Immature natural killer cell (primary cell): ENCODE data around the gene PIK3CD. TPM values are rescaled to one million over a fixed set of nuclear protein-coding genes. Genes with fewer than 3 reads are reported as not detected.

Source experiments
- DNase-seq, 3 donors: peaks; one replicate each; pipeline ENCODE4 v3.0.0; 2022; ENCODE audit warnings: mixed read lengths in 1 of 3
- H3K27ac Mint-ChIP-seq, 6 donors: one replicate each; pipeline ENCODE4 v1.8.0; 2020; ENCODE audit warnings: mixed read lengths in 6 of 6, mild to moderate bottlenecking in 5 of 6, inconsistent platforms in 4 of 6, moderate library complexity in 3 of 6
- H3K27me3 Mint-ChIP-seq, 3 donors: one replicate each; pipeline ENCODE4 v1.8.0; 2020 to 2021; ENCODE audit warnings: low read depth in 3 of 3, mild to moderate bottlenecking in 3 of 3, mixed read lengths in 3 of 3, moderate library complexity in 3 of 3, inconsistent platforms in 1 of 3
- H3K36me3 Mint-ChIP-seq, 3 donors: one replicate each; pipeline ENCODE4 v1.8.0; 2020; ENCODE audit warnings: mixed read lengths in 3 of 3, inconsistent platforms in 2 of 3, mild to moderate bottlenecking in 2 of 3
- H3K4me1 Mint-ChIP-seq, 2 donors: one replicate each; pipeline ENCODE4 v1.8.0; 2020; ENCODE audit warnings: inconsistent platforms in 2 of 2, mild to moderate bottlenecking in 2 of 2, mixed read lengths in 2 of 2, moderate library complexity in 1 of 2
- H3K4me3 Mint-ChIP-seq, 5 donors: one replicate each; pipeline ENCODE4 v1.8.0; 2020; ENCODE audit warnings: mild to moderate bottlenecking in 5 of 5, mixed read lengths in 5 of 5, inconsistent platforms in 3 of 5, moderate library complexity in 3 of 5
- H3K9me3 Mint-ChIP-seq, 6 donors: one replicate each; pipeline ENCODE4 v1.8.0; 2020; ENCODE audit warnings: mild to moderate bottlenecking in 6 of 6, mixed read lengths in 6 of 6, inconsistent platforms in 4 of 6, moderate library complexity in 3 of 6
- polyA plus RNA-seq, 3 donors: library from polyadenylated mRNA; unstranded; fragments of 300-500 nt; fragmentation: Illumina TruSeq; gene quantifications; one replicate each; pipeline ENCODE4 v1.2.3, GENCODE V29; 2021

Gene PIK3CD
- polyA plus RNA-seq, 3 donors from 2014 or later, result 43.4 to 133 (median 49.0) TPM

DNA sequence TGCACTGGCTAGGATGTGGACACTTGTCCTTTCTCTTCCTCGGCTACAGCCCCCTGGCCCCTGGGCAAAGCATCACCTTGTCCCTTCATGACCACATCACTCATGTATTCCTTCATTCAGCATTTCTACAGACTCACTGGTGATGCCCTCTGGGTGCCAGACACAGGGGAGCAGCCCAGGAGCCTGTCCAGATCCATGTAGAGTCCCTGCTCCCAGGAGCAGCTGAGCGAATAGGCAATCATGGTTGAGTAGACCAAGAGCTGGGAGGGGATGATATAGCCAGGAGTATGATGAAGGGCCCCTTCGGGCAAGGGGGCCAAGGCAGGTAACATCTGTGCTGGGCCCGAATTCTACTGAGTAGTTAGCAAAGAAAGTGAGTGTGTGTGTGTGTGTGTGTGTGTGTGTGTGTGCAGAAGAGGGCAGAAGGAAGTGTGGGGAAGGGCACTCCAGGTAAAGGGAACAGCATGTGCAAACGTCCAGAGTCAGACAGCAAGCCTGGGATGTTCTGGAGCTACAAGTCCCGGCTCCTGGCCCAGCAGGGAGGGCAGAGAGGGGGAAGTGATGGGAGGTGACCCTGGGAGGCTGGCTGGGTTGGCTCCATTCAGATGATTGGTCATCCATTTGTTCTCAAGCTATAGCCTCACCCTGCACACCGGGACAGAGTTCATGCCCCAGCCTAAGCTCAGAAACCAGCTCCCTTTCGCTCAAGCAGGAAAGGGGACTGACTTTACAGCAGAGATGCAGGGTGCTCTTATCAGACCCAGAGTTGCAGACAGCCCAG is 21.0 kb upstream of the PIK3CD start:
- peak overlapping the region; percentile 90 to 95 (median 92) for H3K27ac Mint-ChIP-seq
- peak in 2 of 3 donors; percentile 20 to 22 for DNase-seq
- peaks cover 70 to 77% of the 10 kb centered on the region in 2 donors for H3K4me1 Mint-ChIP-seq

DNA sequence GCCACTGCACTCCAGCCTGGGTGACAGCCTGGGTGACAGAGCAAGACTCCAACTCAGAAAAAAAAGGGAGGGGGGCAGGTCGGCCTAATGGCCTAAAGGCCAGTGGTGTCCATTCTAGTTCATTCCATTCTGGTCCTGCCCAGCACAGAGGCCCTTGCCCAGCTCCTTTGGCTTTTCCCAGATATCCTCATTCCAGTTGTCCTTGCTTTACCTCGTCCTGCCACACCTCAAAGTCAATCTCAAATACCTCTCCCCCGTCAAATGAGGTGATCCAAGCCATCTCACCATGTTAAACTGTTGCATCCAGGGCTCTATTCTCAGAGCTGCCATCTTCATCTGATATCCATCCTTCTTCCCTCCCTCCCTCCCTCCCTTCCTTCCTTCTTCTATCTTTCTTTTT is 19.9 kb upstream of the PIK3CD start:
- Mint-ChIP-seq H3K4me3 (peak overlapping the region; percentile 85 to 96 (median 89)), H3K27me3 (peaks cover 9 to 21% (median 11%) of the 10 kb centered on the region in 3 donors), H3K27ac (peak overlapping the region; percentile 72 to 95 (median 92)), H3K36me3 (peaks cover 0 to 9% (median 8%) of the 10 kb centered on the region in 3 donors), H3K4me1 (peaks cover 64 to 73% of the 10 kb centered on the region in 2 donors), H3K9me3 (no peaks in the 10 kb centered on the region)
- DNase-seq, result no peak

More for the DNA sequence above, 21.0 kb upstream of the PIK3CD start:
- peaks cover 0 to 8% (median 4%) of the 10 kb centered on the region in 3 donors for H3K36me3 Mint-ChIP-seq
- H3K9me3 Mint-ChIP-seq, result no peaks in the 10 kb centered on the region
- peaks cover 11 to 21% (median 14%) of the 10 kb centered on the region in 3 donors for H3K27me3 Mint-ChIP-seq
- peak overlapping the region; percentile 85 to 96 (median 89) for H3K4me3 Mint-ChIP-seq

DNA sequence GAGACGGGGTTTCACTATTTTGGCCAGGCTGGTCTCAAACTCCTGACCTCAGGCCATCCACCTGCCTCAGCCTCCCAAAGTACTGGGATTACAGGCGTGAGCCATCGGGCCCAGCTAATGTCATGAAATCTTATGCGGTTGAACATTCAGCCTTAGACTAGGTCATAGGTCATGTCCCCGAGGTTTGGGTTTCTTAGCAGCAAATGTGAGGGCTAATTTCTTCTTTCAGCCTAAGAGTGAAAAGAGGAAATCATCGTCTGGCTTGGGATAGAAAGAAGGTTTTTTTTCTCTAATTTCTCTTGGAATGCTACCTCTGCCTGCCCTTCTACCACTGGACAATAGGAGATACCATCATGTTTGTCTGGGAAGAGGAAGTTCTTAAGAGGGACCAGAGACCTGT is 18.0 kb upstream of the PIK3CD start:
- no peaks in the 10 kb centered on the region for H3K9me3 Mint-ChIP-seq
- peaks cover 8 to 13% (median 9%) of the 10 kb centered on the region in 3 donors for H3K27me3 Mint-ChIP-seq
- H3K36me3 Mint-ChIP-seq, result peaks cover 5 to 14% (median 12%) of the 10 kb centered on the region in 3 donors
- peaks cover 52 to 65% of the 10 kb centered on the region in 2 donors for H3K4me1 Mint-ChIP-seq
- H3K4me3 Mint-ChIP-seq, result no peak overlapping the region
- DNase-seq, result no peak
- H3K27ac Mint-ChIP-seq, result peak overlapping the region in 3 of 6 donors; percentile 30 to 45 (median 42)

DNA sequence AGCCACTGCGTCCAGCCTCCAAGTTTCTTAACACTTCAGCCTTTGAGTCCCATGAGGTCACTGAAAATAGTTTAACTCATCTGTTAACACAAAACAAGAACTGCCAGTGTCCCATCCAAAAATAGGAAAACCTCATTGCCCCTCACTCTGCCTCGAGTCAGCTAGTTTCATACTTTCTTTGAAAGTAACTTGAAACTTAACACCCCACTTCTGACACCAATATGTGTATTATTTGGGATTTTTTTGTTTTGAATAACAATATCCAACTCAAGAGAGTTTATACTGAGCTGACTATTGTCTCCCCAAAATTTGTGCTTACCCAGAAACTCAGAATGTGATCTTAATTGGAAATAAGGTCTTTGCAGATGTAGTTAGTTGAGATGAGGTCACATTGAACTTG is 16.9 kb upstream of the PIK3CD start:
- Mint-ChIP-seq H3K9me3 (no peaks in the 10 kb centered on the region), H3K27me3 (peaks cover 2 to 8% (median 3%) of the 10 kb centered on the region in 3 donors), H3K4me1 (peaks cover 51 to 63% of the 10 kb centered on the region in 2 donors), H3K27ac (peak overlapping the region in 2 of 6 donors; percentile 30 to 35), H3K4me3 (no peak overlapping the region), H3K36me3 (peaks cover 5 to 14% (median 12%) of the 10 kb centered on the region in 3 donors)
- DNase-seq, result no peak

DNA sequence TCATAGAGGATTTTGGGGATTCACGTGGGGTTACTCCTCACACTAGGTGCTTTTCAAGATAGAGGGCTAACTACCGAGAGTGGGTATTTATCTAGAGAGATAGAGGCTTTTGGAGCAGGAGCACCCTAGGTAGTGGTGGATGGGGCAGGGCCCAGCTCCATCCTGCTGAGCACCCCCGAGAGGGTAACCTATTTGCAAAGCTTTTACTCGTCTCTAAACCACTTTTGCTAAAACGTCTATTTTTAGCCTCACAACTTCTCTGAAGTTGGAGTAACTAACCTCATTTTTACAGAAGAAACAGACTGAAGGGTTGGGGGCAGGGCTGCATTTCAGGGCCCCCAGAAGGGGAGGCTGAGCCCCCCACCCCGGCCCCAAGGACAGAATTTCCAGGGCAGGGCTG is 12.3 kb upstream of the PIK3CD start:
- Mint-ChIP-seq H3K4me1 (peaks cover 52 to 68% of the 10 kb centered on the region in 2 donors), H3K4me3 (peak overlapping the region in 4 of 5 donors; percentile 11 to 46 (median 24))

DNA sequence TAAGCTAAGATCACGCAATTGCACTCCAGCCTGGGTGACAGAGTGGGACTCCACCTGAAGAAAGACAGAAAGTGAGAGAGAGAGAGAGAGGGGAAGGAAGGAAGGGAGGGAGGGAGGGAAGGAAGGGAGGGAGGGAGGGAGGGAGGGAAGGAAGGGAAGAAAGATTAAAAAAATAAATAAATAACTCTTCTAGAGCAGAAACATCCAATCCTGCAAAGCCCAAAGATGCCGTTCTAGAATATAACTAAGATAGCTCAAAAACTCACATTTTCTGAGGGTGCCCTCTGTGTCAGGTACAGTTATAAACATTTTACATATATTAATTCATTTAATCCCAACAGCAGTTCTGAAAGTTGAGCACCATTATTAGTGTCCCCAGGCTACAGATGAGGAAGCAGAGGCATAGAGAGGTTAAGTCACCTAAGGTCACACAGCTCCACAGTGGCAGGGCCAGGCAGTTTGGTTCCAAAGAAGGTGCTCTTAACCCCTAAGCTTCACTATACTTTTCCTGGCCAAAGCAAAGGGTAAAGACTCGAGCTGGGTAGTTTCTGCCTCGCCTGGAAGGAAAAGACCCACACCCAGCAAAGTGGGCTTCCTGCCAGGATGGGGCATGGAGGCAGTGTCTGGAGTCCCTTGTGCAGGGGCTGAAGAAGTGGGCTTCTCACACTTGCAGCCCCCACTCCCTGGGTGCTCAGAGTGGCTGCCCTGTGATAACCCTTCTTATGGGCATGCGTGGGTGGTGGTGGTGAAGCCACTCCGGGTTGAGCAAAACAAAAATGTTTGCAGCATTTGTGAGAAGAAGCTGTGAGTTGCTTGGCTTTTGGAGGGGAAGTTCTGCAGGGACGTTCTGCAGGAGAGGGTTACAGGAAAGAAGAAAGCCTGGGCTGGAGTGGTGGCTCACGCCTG is 7.9 kb upstream of the PIK3CD start:
- Mint-ChIP-seq H3K27ac (peak overlapping the region; percentile 65 to 89 (median 82)), H3K4me1 (peaks cover 53 to 58% of the 10 kb centered on the region in 2 donors), H3K9me3 (no peaks in the 10 kb centered on the region), H3K4me3 (peak overlapping the region; percentile 36 to 71 (median 58)), H3K27me3 (peaks cover 0 to 3% (median 2%) of the 10 kb centered on the region in 3 donors), H3K36me3 (peaks cover 3 to 11% (median 4%) of the 10 kb centered on the region in 3 donors)
- DNase-seq, result no peak

More for the DNA sequence above, 12.3 kb upstream of the PIK3CD start:
- peaks cover 8 to 25% (median 13%) of the 10 kb centered on the region in 3 donors for H3K36me3 Mint-ChIP-seq
- no peaks in the 10 kb centered on the region for H3K9me3 Mint-ChIP-seq
- H3K27me3 Mint-ChIP-seq, result peaks cover 0 to 3% (median 2%) of the 10 kb centered on the region in 3 donors
- H3K27ac Mint-ChIP-seq, result peak overlapping the region in 5 of 6 donors; percentile 21 to 73 (median 48)
- DNase-seq, result no peak

DNA sequence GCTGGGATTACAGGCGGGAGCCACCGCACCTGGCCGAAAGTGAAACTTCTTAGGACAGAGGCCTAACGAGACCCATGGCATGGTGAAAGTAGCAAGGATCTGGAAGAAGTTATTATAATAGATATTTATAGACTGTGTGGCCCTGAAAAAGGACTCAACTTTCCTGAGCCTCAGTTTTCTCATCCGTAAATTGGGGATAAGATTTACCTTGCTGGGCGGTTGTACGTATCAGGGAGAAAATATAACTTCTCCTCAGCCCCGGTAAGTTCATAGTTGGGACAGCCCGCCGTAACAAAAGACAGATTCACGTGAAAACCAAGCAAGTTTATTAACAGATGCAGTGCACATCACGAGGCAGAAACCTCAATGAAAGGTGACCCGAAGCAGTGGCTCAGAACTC is 5.5 kb upstream of the PIK3CD start:
- H3K4me3 Mint-ChIP-seq, result no peak overlapping the region
- peaks cover 0 to 5% (median under 1%) of the 10 kb centered on the region in 3 donors for H3K36me3 Mint-ChIP-seq
- H3K9me3 Mint-ChIP-seq, result no peaks in the 10 kb centered on the region
- peak overlapping the region in 1 of 6 donors; percentile 51 for H3K27ac Mint-ChIP-seq
- H3K4me1 Mint-ChIP-seq, result peaks cover 42 to 43% of the 10 kb centered on the region in 2 donors
- no peak for DNase-seq
- H3K27me3 Mint-ChIP-seq, result peaks cover 3 to 8% (median 5%) of the 10 kb centered on the region in 3 donors

DNA sequence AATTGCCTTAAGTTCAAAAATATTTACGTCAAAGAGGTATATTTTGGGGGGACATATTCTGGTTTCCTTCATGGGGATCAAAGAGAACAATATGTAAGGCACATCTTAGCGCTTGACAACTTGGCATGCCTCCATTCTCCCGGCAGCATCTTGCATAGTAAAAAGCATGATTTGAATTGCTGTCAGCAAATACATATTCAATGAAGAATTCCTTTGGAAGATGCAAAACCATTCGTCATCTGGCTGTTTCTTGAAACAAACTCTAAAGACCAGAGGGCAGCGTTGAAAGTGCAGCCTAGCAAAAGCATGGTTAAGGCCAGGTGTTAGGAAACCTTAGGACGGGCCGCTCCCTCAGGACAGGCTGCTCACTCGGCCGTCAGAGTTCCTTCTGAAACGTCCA is 3.4 kb upstream of the PIK3CD start:
- Mint-ChIP-seq H3K4me3 (no peak overlapping the region), H3K27me3 (peaks cover 11 to 24% (median 11%) of the 10 kb centered on the region in 3 donors), H3K36me3 (peaks cover 0 to 6% (median 0%) of the 10 kb centered on the region in 3 donors), H3K9me3 (no peaks in the 10 kb centered on the region), H3K27ac (no peak overlapping the region), H3K4me1 (peaks cover 37 to 38% of the 10 kb centered on the region in 2 donors)
- DNase-seq, result no peak

DNA sequence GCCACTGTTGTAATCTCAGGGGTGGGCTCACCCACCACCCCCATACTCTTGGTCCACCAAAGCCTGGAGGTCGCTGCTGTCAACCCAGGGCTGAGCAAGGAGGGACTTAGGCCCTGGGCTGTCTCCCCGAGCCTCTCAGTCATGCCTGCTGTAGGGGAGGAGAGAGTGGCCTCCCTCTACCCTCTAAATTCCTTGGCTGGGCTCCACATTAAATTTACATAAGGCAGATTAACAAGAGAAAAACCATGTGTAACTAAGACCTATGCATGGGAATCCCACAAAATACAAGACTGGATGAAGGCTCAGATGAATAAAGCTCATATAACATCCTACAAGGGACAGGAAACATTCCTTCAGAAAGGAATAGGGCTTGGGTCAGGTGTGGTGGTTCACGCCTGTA is 1.8 kb upstream of the PIK3CD start:
- DNase-seq, result no peak
- Mint-ChIP-seq H3K27ac (peak overlapping the region in 4 of 6 donors; percentile 15 to 75 (median 28)), H3K4me1 (peaks cover 37 to 42% of the 10 kb centered on the region in 2 donors), H3K36me3 (peaks cover 0 to 6% (median 0%) of the 10 kb centered on the region in 3 donors), H3K9me3 (no peaks in the 10 kb centered on the region), H3K27me3 (peaks cover 15 to 26% (median 21%) of the 10 kb centered on the region in 3 donors), H3K4me3 (peak overlapping the region; percentile 7 to 100 (median 63))

DNA sequence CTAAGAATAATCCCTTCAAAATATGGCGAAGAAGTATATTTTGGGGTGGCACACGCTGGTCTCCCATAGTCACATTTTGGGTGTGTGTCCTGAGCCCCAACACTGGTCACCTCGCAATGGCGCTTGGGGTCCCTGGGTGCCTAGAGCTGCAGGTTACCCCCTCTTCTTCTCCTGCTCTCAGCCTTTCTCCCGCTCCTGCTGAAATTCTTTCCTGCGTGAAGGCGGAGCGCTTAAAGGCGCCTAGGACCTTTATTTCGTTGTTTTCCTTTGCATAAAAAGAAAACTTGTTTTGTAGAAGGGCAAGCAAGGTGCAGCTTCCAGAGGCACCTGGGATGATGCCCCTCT is 339 bp upstream of the PIK3CD start:
- Mint-ChIP-seq H3K36me3 (peaks cover 0 to 6% (median 0%) of the 10 kb centered on the region in 3 donors), H3K4me3 (peak overlapping the region; percentile 97 to 100 (median 99)), H3K27ac (peak overlapping the region; percentile 87 to 99 (median 96)), H3K4me1 (peaks cover 47 to 50% of the 10 kb centered on the region in 2 donors), H3K9me3 (no peaks in the 10 kb centered on the region), H3K27me3 (peaks cover 15 to 29% (median 26%) of the 10 kb centered on the region in 3 donors)
- no peak for DNase-seq

DNA sequence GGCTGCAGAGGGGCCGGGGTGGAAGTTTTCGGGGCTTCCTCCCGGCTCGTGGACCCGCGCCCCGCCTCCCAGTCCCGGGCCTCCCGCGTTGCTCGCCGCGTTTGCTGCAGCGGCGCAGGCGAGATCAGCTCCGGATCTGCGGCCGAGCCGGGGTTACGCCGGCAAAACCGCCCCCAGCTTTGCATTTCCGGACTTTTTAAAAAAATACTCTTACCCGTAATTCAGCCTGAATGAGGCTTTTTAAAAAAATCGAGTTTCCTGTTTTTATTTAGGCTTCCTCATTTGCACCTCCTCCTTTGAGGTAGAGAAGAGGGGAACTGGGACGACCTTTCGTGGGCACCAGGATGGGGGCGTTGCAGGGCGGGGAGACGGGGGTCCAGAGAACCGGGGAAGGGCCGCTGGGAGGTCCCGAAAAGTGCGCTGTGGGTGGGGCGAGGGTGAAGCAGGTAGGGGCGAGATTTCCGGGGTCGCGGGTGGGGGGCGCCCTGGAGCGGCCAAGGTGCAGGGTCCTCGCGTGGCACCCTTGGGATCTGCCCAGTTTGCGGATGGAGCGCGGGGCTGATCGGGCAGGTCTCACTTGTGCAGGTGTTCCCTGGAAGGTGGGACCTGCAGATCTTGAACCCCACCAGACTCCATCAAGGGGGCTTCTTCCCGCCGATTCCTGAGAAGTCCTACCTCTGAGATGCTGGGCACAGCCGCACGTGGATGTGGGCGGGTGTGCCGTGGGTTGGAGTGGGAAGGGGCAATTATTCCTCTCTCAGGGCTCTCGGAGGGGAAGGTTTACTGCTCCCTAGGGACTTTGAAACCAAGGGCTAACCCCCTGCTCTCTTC is 1.1 kb downstream of the PIK3CD start:
- H3K27me3 Mint-ChIP-seq, result peaks cover 15 to 29% (median 26%) of the 10 kb centered on the region in 3 donors
- H3K36me3 Mint-ChIP-seq, result peaks cover 0 to 6% (median 0%) of the 10 kb centered on the region in 3 donors
- H3K4me3 Mint-ChIP-seq, result peak overlapping the region; percentile 92 to 100 (median 98)
- H3K27ac Mint-ChIP-seq, result peak overlapping the region; percentile 92 to 99 (median 96)
- no peaks in the 10 kb centered on the region for H3K9me3 Mint-ChIP-seq
- peaks cover 58 to 62% of the 10 kb centered on the region in 2 donors for H3K4me1 Mint-ChIP-seq
- peak; percentile 88 to 89 (median 88) for DNase-seq

DNA sequence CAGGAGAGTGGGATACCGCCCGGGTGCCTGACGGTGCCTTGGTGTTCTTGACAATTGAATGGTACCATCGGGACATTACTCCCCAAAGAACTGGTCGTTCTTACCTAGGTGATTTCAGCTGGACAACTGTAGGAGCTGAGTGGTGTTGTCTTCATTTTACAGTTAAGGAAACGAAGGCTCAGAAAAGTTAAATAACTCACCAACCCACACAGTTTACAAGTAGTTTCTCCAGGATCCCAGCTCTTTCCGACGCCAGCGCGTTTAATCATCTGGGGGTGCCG is 1.6 kb downstream of the PIK3CD start:
- Mint-ChIP-seq H3K36me3 (peaks cover 0 to 6% (median 0%) of the 10 kb centered on the region in 3 donors), H3K4me1 (peaks cover 63 to 67% of the 10 kb centered on the region in 2 donors), H3K9me3 (no peaks in the 10 kb centered on the region), H3K27ac (peak overlapping the region; percentile 92 to 99 (median 96)), H3K4me3 (peak overlapping the region; percentile 92 to 100 (median 98)), H3K27me3 (peaks cover 15 to 29% (median 26%) of the 10 kb centered on the region in 3 donors)
- no peak for DNase-seq
